GM21367 (cell line): ENCODE results near the gene PDPK1.
"Not testable (repeated sequence)": the region's sequence is repeated elsewhere in the genome, so short reads cannot be mapped to it uniquely, and the experiment has no call there.

Source experiments
- ATAC-seq: cut with Tn5 transposase; IDR thresholded peaks from one replicate; pipeline ENCODE4 v1.9.1; 2021; ENCODE audit not compliant: unreplicated experiment

Gene PDPK1

DNA sequence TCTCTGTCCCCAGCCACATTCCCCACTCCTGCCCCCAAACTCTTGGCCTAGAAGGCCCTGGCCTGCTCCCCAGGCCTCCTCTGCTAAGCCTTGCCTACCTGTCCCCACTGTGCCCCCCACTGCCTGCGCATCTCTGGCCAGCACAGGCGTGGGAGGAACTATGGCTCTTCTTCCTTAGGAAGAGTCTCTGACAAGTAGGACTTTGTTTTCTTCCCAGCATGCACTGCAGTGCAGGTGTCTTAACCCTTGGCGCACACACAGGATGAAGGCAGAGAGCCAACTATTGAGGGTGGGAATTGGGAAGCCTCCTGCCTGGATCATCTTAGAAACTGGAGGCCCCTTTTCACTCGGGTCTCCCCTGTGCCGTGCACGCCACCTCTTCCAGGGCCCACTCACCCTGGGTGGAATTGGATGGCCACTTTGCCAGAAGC, 14.0 kb upstream of the PDPK1 start:
- no peak for ATAC-seq

DNA sequence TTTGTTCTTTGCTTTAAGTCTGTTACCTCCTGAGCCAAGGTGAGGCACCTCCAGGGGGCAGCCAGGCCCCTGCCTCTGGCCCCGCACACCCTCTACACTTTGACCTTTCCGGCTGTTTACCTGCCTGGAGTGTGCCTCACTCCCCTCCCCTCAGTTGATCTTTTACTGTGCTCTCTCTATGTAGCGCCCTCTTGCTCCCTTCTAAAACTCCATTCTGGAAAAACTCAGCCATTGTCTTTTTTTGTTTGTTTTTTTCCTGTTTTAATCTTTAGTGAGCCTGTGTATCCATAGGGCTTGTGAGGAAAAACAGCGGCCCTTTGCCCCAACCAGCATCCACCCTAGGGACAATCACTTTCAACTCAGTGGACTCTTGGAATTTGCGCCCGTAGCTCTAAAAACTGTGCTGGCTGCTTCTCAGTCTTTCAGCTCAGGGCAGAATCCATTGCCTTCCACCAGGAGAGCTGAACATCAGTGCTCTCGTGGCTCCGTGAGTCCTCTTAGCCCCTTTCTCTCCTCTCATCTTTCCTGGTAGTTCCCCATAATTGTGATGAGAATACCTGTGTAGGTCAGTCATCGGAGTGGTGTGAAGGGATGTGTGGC, 13.4 kb upstream of the PDPK1 start:
- no peak for ATAC-seq

- ATAC-seq = no peak
These were observed 11.7 kb upstream of the PDPK1 start for GRCh38 chr16:2526135-2526534.

GRCh38 chr16:2527071-2527783, 10.6 kb upstream of the PDPK1 start:
- no peak for ATAC-seq

- ATAC-seq = no peak
These were observed 10.1 kb upstream of the PDPK1 start for GRCh38 chr16:2527784-2528100.

GRCh38 chr16:2528161-2529060, 9.4 kb upstream of the PDPK1 start:
- ATAC-seq = no peak

- ATAC-seq = no peak
These were observed 8.5 kb upstream of the PDPK1 start for GRCh38 chr16:2529061-2529931.

DNA sequence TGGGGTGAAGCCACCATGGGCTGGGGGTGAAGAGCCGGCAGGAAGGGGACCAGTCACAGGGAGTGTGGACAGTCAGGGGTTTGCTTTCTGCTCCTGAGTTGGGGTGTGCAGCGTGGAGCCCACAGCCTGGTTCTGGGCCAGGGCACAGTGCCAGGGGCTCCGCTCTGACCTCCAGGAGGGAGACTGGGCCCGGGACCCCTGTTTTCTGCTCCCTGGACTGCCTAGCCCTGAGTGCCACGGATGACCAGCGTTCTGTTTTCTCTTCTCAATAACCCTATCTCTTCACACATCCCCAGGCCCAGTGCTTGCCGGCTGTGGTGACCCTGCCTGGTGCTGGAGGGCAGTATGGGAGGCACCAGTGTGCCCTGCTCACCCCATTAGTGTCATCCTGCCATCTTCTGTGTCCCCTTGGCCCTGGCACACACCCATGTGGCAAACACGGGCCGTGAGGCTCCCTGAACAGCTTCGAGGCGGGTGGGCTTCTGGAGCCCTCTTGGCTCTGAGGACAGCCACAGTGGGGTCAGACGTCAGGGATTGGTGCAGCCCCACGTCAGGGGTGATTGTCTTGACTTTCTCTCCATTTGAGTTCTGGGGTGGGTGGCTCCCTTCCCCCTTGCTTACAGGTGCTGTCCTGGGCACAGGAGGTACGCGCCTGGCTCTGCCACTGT, 7.7 kb upstream of the PDPK1 start:
- ATAC-seq = no peak

DNA sequence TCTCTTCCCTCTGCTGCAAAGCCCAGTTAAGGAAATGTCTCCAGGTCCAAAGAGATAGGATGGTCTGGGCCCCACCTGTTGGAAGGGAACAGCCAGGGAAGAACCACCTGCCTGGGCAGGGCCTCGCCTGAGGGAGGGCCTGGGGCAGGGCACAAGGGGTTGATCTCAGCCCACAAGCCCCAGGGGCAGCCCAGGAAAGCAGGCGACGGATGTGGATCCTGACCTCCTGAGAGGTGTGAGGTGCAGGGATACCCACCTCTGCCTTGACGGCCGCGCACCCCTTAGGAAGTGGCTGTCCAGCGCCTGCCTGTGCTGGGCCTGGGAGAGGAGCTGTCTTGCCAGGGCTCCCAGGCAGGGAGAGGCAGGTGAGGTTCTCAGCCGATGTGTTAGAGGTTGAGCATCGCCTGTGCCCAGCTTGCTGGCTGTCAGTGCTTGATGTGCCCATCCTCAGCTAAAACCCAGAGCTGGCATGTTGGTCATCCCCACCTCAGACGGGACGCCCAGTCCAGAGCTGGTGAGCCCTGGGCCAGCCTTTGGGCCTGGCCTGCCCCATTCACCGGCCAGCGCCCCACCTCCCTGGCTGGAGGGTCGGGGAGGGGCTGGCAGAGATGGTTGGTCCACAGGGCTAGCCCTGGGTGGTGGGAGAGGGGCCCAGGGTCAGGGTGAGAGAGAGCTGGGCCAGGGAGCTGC, 7.0 kb upstream of the PDPK1 start:
- no peak for ATAC-seq

DNA sequence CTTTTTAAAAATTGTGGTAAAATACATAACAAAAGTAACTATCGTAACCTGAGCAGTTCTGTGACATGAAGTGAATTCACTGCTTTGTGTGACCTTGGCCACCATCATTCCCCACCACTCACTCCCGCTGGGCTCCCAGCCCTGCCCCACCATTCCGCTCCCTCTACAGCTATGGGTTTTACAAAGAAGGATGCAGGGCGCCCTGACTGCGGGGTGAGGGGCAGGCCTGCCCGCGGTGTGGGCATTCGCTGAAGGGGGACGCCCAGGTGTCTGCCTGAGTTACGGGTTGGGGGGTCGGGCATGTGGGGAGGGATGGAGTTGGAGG, 6.5 kb upstream of the PDPK1 start, which contains the start of gene CEMP1:
TSS of gene CEMP1 (minus strand) at position 38 of the 325 bp plus-strand sequence. CDS start 335 bp downstream, outside the sequence.
- ATAC-seq = no peak

DNA sequence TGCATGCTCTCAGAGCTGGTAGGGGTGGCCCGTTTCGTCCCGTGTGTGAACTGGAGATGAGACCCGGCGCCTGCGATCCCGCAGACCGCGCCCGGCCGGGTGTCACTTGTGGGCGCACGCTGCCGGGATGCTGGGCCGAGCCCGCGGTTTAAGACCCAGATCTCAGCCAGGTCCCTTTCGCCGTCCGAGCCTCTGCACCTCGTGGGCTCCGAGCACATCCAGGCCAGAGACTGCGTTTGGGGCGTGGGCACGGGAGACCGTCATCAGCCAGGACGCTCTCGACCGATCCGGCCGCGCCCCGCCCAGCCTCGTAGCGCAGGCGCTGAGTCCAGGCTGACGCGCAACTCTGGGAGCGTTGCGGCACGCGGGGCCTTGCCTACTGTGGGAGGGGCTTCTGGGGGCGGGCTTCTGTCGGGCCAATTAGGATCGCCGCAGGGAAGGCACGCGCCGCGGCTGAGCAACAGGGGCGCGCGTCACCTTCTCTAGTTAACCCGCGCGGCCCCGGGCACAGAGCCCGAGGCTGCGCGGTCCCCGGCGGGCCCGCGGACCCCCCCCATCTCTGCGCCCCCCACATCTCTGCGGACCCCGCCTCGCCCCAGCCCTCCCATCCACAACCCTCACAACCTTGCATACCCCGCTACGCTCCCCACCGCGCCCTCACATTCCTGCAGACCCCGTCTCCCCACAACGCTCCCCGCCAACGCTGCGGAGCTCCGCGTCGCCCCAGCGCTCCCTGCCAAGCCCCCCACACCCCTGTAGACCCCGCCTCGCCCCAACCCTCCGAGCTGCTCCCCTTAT, 5.9 kb upstream of the PDPK1 start:
- peak; percentile 78 for ATAC-seq

GRCh38 chr16:2532494-2533141, 5.2 kb upstream of the PDPK1 start:
- ATAC-seq = no peak

- ATAC-seq = not testable (repeated sequence)
These were observed 4.6 kb upstream of the PDPK1 start for GRCh38 chr16:2533142-2533755.

GRCh38 chr16:2533912-2534311, 3.9 kb upstream of the PDPK1 start:
- no peak for ATAC-seq

- not testable (repeated sequence) for ATAC-seq
These were observed 3.5 kb upstream of the PDPK1 start for GRCh38 chr16:2534335-2534734.

DNA sequence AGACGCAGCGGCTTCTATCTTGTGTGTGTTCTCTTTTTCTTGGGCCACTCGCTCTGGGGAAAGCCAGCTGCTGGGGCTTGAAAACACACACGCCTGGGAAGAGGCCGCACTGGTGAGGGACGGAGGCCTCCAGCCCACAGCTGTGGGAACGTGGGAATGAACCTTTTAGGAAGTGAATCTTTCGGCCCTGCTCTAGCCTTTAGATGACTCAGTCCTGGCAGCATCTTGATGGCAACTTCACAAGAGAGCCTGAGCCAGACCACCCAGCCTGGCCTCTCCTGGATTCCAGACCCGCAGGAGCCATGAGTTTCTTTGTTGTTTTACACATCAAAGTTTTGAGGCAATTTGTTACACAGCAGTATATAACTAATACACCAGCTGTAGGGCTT, 2.2 kb upstream of the PDPK1 start:
- ATAC-seq = no peak

DNA sequence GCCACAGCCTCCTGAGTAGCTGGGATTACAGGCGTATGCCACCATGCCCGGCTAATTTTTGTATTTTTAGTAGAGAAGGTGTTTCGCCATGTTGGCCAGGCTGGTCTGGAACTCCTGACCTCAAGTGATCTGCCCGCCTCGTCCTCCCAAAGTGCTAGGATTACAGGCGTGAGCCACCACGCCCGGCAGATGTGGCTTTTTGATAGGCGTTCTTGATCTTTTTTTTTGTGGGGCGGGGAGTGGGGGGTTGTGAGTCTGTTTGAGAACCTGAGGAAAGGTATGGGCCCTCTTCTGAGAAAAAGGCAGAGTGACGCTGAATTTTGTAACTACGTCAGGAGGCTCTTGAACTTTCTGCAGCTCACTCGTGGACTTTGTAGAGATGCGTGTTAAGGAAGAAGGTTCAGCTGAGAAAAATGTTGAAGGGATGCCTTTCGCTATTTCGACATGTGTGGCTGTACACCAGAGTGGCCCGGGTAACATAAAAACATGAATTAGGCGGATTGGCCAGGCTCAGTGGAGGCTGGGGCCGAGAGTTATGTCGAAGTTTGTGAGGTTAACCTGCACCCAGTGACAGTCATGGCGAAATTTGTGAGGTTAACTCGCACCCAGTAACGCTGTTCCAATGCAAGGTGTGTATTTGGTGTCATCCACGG, 1.5 kb downstream of the PDPK1 start:
- ATAC-seq = not testable (repeated sequence)
